ENCODE data around the gene ELAVL1. TPM values are rescaled to one million over a fixed set of nuclear protein-coding genes. Genes with fewer than 3 reads are reported as not detected.

ELAVL1 gene
- total RNA-seq, 2 experiments from 2014 or later = 161 to 164 TPM

DNA sequence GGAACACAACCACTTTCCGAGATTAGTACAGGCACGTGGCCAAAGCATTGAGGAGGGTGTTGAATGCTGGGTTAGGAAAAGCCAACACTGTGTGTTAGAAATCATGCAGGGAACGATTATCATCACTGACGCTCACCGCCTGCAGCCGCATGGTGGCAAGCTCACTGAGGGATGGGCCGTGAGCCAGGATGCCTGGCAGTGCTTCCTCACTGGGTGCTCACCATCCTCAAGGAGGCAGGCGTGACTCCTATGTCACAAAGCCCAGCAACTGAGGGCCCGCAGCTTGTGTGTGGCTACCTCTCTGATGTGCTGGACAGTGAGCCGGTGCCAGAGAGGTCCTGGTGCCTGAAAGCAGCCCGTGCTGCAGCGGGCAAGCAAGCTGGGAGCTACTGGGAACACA is 31.6 kb downstream of the ELAVL1 start:
- ChIA-PET POLR2A (no interaction called here), CTCF (interaction anchor here (0.8 to 1.6 kb wide), 2 partner anchors 28 to 45 kb away, joined by 3 read pairs; no protein-coding TSS in a partner anchor)
- H3K27ac Mint-ChIP-seq = no peak overlapping the region
- H3K36me3 Mint-ChIP-seq (ENCODE audit: low read depth) = peaks cover 15% of the 10 kb centered on the region
- DNase-seq = no peak
- no peaks in the 10 kb centered on the region for H3K9me3 Mint-ChIP-seq
- no peak for TF ChIP-seq CTCF (IDR thresholded peaks at IDR 0.05)
- intact Hi-C loops (cut with micrococcal nuclease) = no loop called here
- ATAC-seq = no peak
- no peaks in the 10 kb centered on the region for H3K4me1 Mint-ChIP-seq (ENCODE audit: low read depth)
- H3K27me3 Mint-ChIP-seq = no peaks in the 10 kb centered on the region
- no peak overlapping the region for H3K4me3 Mint-ChIP-seq

DNA sequence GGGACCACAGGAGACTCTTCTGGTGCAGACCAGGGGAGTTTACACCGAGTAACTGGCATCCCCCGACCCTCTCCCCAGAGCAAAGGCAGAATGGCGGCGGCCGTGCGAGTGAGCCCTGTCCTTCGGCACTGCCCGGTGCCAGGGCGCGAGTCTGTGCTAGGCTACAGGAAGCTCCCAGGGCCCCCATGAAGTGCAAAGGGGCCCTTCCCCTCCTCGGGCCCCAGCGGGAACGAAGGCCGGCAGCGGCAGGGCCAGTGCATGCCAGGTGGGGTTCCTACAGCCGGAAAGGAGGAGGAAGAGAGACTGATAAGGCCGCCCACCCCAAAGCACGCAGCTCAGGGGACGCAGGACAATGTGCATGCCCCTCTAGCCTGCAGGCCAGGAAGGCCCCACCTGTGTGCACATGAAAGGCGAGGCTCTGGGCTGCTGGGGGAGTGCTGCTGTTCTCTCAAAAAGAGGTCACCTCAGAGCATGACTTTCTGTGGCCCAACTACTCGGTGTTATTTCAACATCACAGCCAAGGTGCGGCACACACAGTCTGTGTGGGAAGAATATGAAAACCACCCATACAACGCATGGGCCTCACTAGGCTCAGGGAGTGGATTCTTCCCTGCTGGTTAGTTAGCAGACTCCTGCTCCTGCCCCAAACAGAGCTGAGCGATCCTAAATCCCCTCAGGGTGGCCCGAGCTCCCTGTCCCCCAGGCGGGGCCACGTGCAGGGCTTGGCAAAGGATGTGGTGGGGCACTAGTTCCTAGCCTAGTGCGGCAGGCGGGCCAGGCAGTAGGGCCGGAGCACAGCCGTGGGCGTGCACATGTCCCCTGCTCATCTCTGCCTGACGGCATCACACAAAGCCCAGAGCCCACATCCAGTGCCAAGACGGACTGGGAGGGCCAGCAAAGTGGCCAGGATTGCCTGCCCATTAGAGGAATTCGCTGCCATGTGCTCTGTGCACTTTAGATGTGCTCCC is 33.6 kb downstream of the ELAVL1 start:
- intact Hi-C loops (cut with micrococcal nuclease) = no loop called here
- no peak for ATAC-seq
- H3K4me1 Mint-ChIP-seq (ENCODE audit: low read depth) = no peaks in the 10 kb centered on the region
- H3K27ac Mint-ChIP-seq = no peak overlapping the region
- no peak overlapping the region for H3K4me3 Mint-ChIP-seq
- CTCF ChIA-PET = interaction anchor here (0.9 to 4.7 kb wide), 6 partner anchors 9 to 59 kb away, joined by 5 to 28 read pairs (median 7); partner anchors contain the start of gene TIMM44
- no peaks in the 10 kb centered on the region for H3K9me3 Mint-ChIP-seq
- peaks cover 24% of the 10 kb centered on the region for H3K36me3 Mint-ChIP-seq (ENCODE audit: low read depth)
- no peak for DNase-seq
- no peaks in the 10 kb centered on the region for H3K27me3 Mint-ChIP-seq
- TF ChIP-seq CTCF (IDR thresholded peaks at IDR 0.05) = no peak
- POLR2A ChIA-PET = interaction anchor here (1.2 to 1.7 kb wide), 2 partner anchors 27 to 28 kb away, joined by 3 to 5 read pairs; no protein-coding TSS in a partner anchor

- ChIA-PET POLR2A (interaction anchor here (0.9 to 1.7 kb wide), 3 partner anchors 12 to 28 kb away, joined by 3 to 5 read pairs (median 5); no protein-coding TSS in a partner anchor), CTCF (interaction anchor here (0.8 to 4.7 kb wide), 19 partner anchors 8 to 871 kb away, joined by 3 to 28 read pairs (median 3); partner anchors contain the start of gene TIMM44)
- peak; percentile 81 for TF ChIP-seq CTCF (IDR thresholded peaks at IDR 0.05)
- ATAC-seq (peak; percentile 67), DNase-seq (peak; percentile 49)
- intact Hi-C loops (cut with micrococcal nuclease) = no loop called here
- H3K36me3 Mint-ChIP-seq (ENCODE audit: low read depth) = peaks cover 27% of the 10 kb centered on the region
- no peaks in the 10 kb centered on the region for H3K27me3 Mint-ChIP-seq
- H3K27ac Mint-ChIP-seq = no peak overlapping the region
- no peaks in the 10 kb centered on the region for H3K9me3 Mint-ChIP-seq
- H3K4me1 Mint-ChIP-seq (ENCODE audit: low read depth) = no peaks in the 10 kb centered on the region
- no peak overlapping the region for H3K4me3 Mint-ChIP-seq
These were observed 34.6 kb downstream of the ELAVL1 start for GRCh38 chr19:7970716-7971448.

GRCh38 chr19:7969555-7969939 is 35.9 kb downstream of the ELAVL1 start:
- CTCF ChIA-PET = interaction anchor here (0.8 to 4.7 kb wide), 4 partner anchors 18 to 33 kb away, joined by 3 to 28 read pairs (median 12); partner anchors contain the start of gene TIMM44
- Mint-ChIP-seq H3K27ac (no peak overlapping the region), H3K9me3 (no peaks in the 10 kb centered on the region), H3K36me3 (ENCODE audit: low read depth) (peaks cover 31% of the 10 kb centered on the region), H3K4me3 (no peak overlapping the region), H3K27me3 (no peaks in the 10 kb centered on the region), H3K4me1 (ENCODE audit: low read depth) (no peaks in the 10 kb centered on the region)
- ATAC-seq = no peak
- DNase-seq = no peak
- no peak for TF ChIP-seq CTCF (IDR thresholded peaks at IDR 0.05)
- POLR2A ChIA-PET = interaction anchor here (0.9 to 1.7 kb wide), 2 partner anchors 11 to 29 kb away, joined by 5 read pairs; no protein-coding TSS in a partner anchor
- intact Hi-C loops (cut with micrococcal nuclease) = no loop called here
